VCaP (cell line): ENCODE measurements around the gene BCL11B.

Experiments used
- H3K27ac ChIP-seq: fragments of 450-650 bp; 2 replicates; pipeline ENCODE4 v1.5.1; 2017
- CTCF ChIP-seq: fragments of 450-650 bp; conservative IDR thresholded peaks from 2 replicates; pipeline ENCODE4 v1.5.1; 2017; ENCODE audit warnings: mild to moderate bottlenecking, moderate library complexity

BCL11B gene

GRCh38 chr14:99236386-99237138, 35.4 kb downstream of the BCL11B start:
- no peak for TF ChIP-seq CTCF
- no peak overlapping the region for H3K27ac ChIP-seq

GRCh38 chr14:99235582-99236320, 36.2 kb downstream of the BCL11B start:
- TF ChIP-seq CTCF, result no peak
- H3K27ac ChIP-seq, result no peak overlapping the region

- no peak overlapping the region for H3K27ac ChIP-seq
- no peak for TF ChIP-seq CTCF
Observed at GRCh38 chr14:99234961-99235571, 36.9 kb downstream of the BCL11B start.

- H3K27ac ChIP-seq, result no peak overlapping the region
- no peak for TF ChIP-seq CTCF
Observed at GRCh38 chr14:99234355-99234754, 37.6 kb downstream of the BCL11B start.

GRCh38 chr14:99233222-99234035, 38.6 kb downstream of the BCL11B start:
- no peak overlapping the region for H3K27ac ChIP-seq
- TF ChIP-seq CTCF, result no peak

- no peak overlapping the region for H3K27ac ChIP-seq
- no peak for TF ChIP-seq CTCF
Observed at GRCh38 chr14:99232714-99233214, 39.2 kb downstream of the BCL11B start.
